ENCODE results near the gene ADAMTSL2. TPM values are rescaled to one million over a fixed set of nuclear protein-coding genes. Genes with fewer than 3 reads are reported as not detected.

ADAMTSL2 gene
- total and polyA plus RNA-seq, 4 experiments from 2014 or later = 0.07 to 0.17 (median 0.09) TPM; not detected in 1

- Mint-ChIP-seq H3K4me1 (no peaks in the 10 kb centered on the region), H3K27me3 (peaks cover 2 to 4% of the 10 kb centered on the region in 2 donors)
- no peak overlapping the region for H3K4me3 ChIP-seq (ENCODE audit: low read length in 2 of 2)
Measured at GRCh38 chr9:133546287-133546680, 11.8 kb downstream of the ADAMTSL2 start.

DNA sequence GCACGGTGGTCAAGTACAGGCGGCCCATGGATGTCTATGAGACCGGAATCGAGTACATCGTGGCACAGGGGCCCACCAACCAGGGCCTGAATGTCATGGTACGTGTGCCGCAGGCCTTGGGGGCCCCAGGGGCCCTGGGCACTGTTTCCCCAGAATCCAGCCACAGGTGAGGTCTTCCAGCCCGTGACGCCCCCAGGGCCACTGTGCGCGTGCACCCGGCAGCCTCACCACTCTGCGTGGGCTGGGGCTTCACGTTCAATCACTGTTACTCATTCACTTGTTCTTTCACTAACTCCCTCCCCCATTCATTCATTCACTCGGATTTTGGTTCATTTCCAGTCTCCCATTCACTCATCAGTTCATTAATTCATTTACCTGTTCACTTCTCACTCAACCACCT, 12.6 kb downstream of the ADAMTSL2 start:
- Histone ChIP-seq H3K36me3 (ENCODE audit: insufficient read depth, low read length) (no peaks in the 10 kb centered on the region), H3K4me3 (ENCODE audit: low read length in 2 of 2) (no peak overlapping the region), H3K27me3 (ENCODE audit: insufficient read depth, low read length) (no peaks in the 10 kb centered on the region), H3K4me1 (ENCODE audit: insufficient read depth, low read length) (no peaks in the 10 kb centered on the region), H3K9me3 (ENCODE audit: control insufficient read depth in 1 of 2, low read length in 2 of 2) (no peaks in the 10 kb centered on the region), H3K27ac (ENCODE audit: low read depth, low read length) (no peak overlapping the region)
- no peak overlapping the region for H3K4me3 Mint-ChIP-seq
- H3K4me1 Mint-ChIP-seq = no peaks in the 10 kb centered on the region
- ChIA-PET POLR2A (ENCODE audit: partially characterized antibody) (no interaction called here), CTCF (ENCODE audit: partially characterized antibody) (no interaction called here)
- intact Hi-C loops (cut with micrococcal nuclease) = no loop called here
- H3K36me3 Mint-ChIP-seq = no peaks in the 10 kb centered on the region
- H3K27me3 Mint-ChIP-seq = peaks cover 2 to 6% of the 10 kb centered on the region in 2 donors
- H3K9me3 Mint-ChIP-seq = no peaks in the 10 kb centered on the region
- no peak overlapping the region for H3K27ac Mint-ChIP-seq
- DNase-seq = no peak

More at GRCh38 chr9:133546287-133546680, 11.8 kb downstream of the ADAMTSL2 start:
- DNase-seq = no peak
- H3K27ac ChIP-seq (ENCODE audit: low read depth, low read length) = no peak overlapping the region
- no peaks in the 10 kb centered on the region for H3K4me1 ChIP-seq (ENCODE audit: insufficient read depth, low read length)
- no peaks in the 10 kb centered on the region for H3K36me3 ChIP-seq (ENCODE audit: insufficient read depth, low read length)
- Mint-ChIP-seq H3K27ac (no peak overlapping the region), H3K9me3 (no peaks in the 10 kb centered on the region), H3K36me3 (no peaks in the 10 kb centered on the region), H3K4me3 (no peak overlapping the region)
- intact Hi-C loops (cut with micrococcal nuclease) = no loop called here
- no peaks in the 10 kb centered on the region for H3K27me3 ChIP-seq (ENCODE audit: insufficient read depth, low read length)
- H3K9me3 ChIP-seq (ENCODE audit: control insufficient read depth in 1 of 2, low read length in 2 of 2) = no peaks in the 10 kb centered on the region
- ChIA-PET CTCF (ENCODE audit: partially characterized antibody) (interaction anchor here (1.0 kb wide), 1 partner anchor 9 kb away, joined by 3 read pairs; no protein-coding TSS in a partner anchor), POLR2A (ENCODE audit: partially characterized antibody) (no interaction called here)

GRCh38 chr9:133551446-133551845, 16.9 kb downstream of the ADAMTSL2 start:
- Mint-ChIP-seq H3K27me3 (peaks cover 8% of the 10 kb centered on the region in 2 donors), H3K27ac (no peak overlapping the region), H3K4me1 (no peaks in the 10 kb centered on the region), H3K4me3 (no peak overlapping the region), H3K36me3 (no peaks in the 10 kb centered on the region), H3K9me3 (no peaks in the 10 kb centered on the region)
- no peak for DNase-seq
- no peak overlapping the region for H3K27ac ChIP-seq (ENCODE audit: low read depth, low read length)
- no peak overlapping the region for H3K4me3 ChIP-seq (ENCODE audit: low read length in 2 of 2)
- ChIA-PET CTCF (ENCODE audit: partially characterized antibody) (interaction anchor here (0.6 kb wide), 1 partner anchor 28 kb away, joined by 3 read pairs; no protein-coding TSS in a partner anchor), POLR2A (ENCODE audit: partially characterized antibody) (no interaction called here)
- no peaks in the 10 kb centered on the region for H3K9me3 ChIP-seq (ENCODE audit: control insufficient read depth in 1 of 2, low read length in 2 of 2)
- no peaks in the 10 kb centered on the region for H3K4me1 ChIP-seq (ENCODE audit: insufficient read depth, low read length)
- no peaks in the 10 kb centered on the region for H3K36me3 ChIP-seq (ENCODE audit: insufficient read depth, low read length)
- no peaks in the 10 kb centered on the region for H3K27me3 ChIP-seq (ENCODE audit: insufficient read depth, low read length)
- intact Hi-C loops (cut with micrococcal nuclease) = no loop called here

DNA sequence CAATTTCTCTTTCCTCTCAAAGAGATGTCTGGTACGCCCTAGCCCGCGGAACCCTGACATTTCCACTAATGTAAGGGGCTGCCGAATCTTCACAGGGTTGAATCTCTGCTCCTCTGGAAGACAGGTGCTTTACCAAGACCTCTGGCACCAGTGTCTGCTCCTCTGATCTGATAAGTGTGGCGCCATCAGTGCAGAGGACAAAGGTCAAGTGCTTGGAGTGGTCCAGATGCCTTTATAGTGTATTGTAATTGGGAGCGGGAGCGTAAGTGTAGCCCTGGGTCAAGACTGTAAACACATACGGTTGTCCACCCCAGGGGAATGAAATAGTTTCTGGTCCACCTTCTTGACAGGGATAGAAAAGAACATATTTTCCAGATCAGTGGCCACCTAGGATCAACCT, 17.7 kb downstream of the ADAMTSL2 start:
- Mint-ChIP-seq H3K4me1 (no peaks in the 10 kb centered on the region), H3K27me3 (peaks cover 8% of the 10 kb centered on the region in 2 donors), H3K9me3 (no peaks in the 10 kb centered on the region), H3K4me3 (no peak overlapping the region), H3K27ac (no peak overlapping the region), H3K36me3 (no peaks in the 10 kb centered on the region)
- Histone ChIP-seq H3K36me3 (ENCODE audit: insufficient read depth, low read length) (no peaks in the 10 kb centered on the region), H3K9me3 (ENCODE audit: control insufficient read depth in 1 of 2, low read length in 2 of 2) (no peaks in the 10 kb centered on the region), H3K27ac (ENCODE audit: low read depth, low read length) (no peak overlapping the region), H3K27me3 (ENCODE audit: insufficient read depth, low read length) (no peaks in the 10 kb centered on the region), H3K4me1 (ENCODE audit: insufficient read depth, low read length) (no peaks in the 10 kb centered on the region), H3K4me3 (ENCODE audit: low read length in 2 of 2) (no peak overlapping the region)
- POLR2A ChIA-PET (ENCODE audit: partially characterized antibody) = no interaction called here
- CTCF ChIA-PET (ENCODE audit: partially characterized antibody) = no interaction called here
- intact Hi-C loops (cut with micrococcal nuclease) = no loop called here
- no peak for DNase-seq

- DNase-seq = no peak
- ChIA-PET POLR2A (ENCODE audit: partially characterized antibody) (no interaction called here), CTCF (ENCODE audit: partially characterized antibody) (no interaction called here)
Measured at GRCh38 chr9:133553123-133553522, 18.6 kb downstream of the ADAMTSL2 start.

DNA sequence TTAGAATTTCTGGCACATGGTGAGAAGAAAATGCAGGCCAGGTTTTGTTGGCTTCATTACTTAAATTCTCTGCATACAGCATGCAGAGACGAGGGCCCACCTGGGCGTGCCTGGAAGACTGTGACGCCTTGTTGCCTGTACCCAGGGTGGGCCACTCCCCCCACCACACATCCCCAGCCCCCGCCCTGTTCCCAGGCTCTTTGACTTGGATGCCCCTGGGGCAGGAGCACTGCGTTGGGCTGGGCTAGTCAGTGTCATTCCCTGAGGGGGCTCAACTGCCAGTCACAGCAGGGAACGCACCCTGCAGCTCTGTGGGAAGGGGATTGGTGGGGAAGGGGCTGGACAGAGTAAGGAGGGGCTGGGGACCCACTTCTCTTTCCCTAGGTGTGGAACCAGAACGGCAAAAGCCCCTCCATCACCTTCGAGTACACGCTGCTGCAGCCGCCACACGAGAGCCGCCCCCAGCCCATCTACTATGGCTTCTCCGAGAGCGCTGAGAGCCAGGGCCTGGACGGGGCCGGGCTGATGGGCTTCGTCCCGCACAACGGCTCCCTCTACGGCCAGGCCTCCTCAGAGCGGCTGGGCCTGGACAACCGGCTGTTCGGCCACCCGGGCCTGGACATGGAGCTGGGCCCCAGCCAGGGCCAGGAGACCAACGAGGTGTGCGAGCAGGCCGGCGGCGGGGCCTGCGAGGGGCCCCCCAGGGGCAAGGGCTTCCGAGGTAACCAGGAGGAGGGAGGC, 19.6 kb downstream of the ADAMTSL2 start:
- no peak for DNase-seq
- Mint-ChIP-seq H3K4me1 (peaks cover 0 to 4% (median 0%) of the 10 kb centered on the region in 4 donors), H3K27me3 (peaks cover 10 to 12% of the 10 kb centered on the region in 2 donors), H3K4me3 (no peak overlapping the region), H3K27ac (no peak overlapping the region), H3K36me3 (no peaks in the 10 kb centered on the region), H3K9me3 (no peaks in the 10 kb centered on the region)
- Histone ChIP-seq H3K4me3 (ENCODE audit: low read length in 2 of 2) (no peak overlapping the region), H3K27ac (ENCODE audit: low read depth, low read length) (no peak overlapping the region), H3K36me3 (ENCODE audit: insufficient read depth, low read length) (no peaks in the 10 kb centered on the region), H3K4me1 (ENCODE audit: insufficient read depth, low read length) (no peaks in the 10 kb centered on the region), H3K27me3 (ENCODE audit: insufficient read depth, low read length) (no peaks in the 10 kb centered on the region), H3K9me3 (ENCODE audit: control insufficient read depth in 1 of 2, low read length in 2 of 2) (no peaks in the 10 kb centered on the region)
- POLR2A ChIA-PET (ENCODE audit: partially characterized antibody) = no interaction called here
- CTCF ChIA-PET (ENCODE audit: partially characterized antibody) = no interaction called here
- intact Hi-C loops (cut with micrococcal nuclease) = no loop called here

More at GRCh38 chr9:133553123-133553522, 18.6 kb downstream of the ADAMTSL2 start:
- H3K36me3 ChIP-seq (ENCODE audit: insufficient read depth, low read length) = no peaks in the 10 kb centered on the region
- intact Hi-C loops (cut with micrococcal nuclease) = no loop called here
- H3K4me3 Mint-ChIP-seq = no peak overlapping the region
- no peaks in the 10 kb centered on the region for H3K9me3 Mint-ChIP-seq
- no peak overlapping the region for H3K27ac ChIP-seq (ENCODE audit: low read depth, low read length)
- no peaks in the 10 kb centered on the region for H3K9me3 ChIP-seq (ENCODE audit: control insufficient read depth in 1 of 2, low read length in 2 of 2)
- no peaks in the 10 kb centered on the region for H3K4me1 ChIP-seq (ENCODE audit: insufficient read depth, low read length)
- H3K4me3 ChIP-seq (ENCODE audit: low read length in 2 of 2) = no peak overlapping the region
- H3K4me1 Mint-ChIP-seq = peaks cover 0 to 3% (median 0%) of the 10 kb centered on the region in 4 donors
- H3K27me3 ChIP-seq (ENCODE audit: insufficient read depth, low read length) = no peaks in the 10 kb centered on the region
- no peaks in the 10 kb centered on the region for H3K36me3 Mint-ChIP-seq
- no peak overlapping the region for H3K27ac Mint-ChIP-seq
- peaks cover 7 to 8% of the 10 kb centered on the region in 2 donors for H3K27me3 Mint-ChIP-seq

DNA sequence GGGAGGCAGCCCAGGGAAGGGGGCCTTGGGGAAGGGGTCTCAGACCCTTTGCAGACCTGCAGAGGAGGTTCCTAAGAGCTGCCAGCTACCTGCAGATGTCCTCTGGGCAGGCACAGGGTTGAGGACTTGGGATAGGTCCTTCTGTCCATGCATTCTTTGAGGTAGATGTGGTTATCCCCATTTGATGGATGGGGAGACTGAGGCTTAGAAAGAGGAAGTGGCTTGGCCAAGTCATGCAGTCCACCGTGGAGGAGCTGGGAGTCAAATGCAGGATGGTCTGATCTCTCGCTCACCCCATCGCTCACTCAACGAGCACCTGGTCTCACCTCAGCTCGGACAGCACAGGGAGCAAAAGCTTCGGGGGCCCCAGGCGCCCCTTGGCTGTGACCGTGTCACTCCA, 20.2 kb downstream of the ADAMTSL2 start:
- ChIA-PET POLR2A (ENCODE audit: partially characterized antibody) (no interaction called here), CTCF (ENCODE audit: partially characterized antibody) (interaction anchor here (0.6 kb wide), 1 partner anchor 9 kb away, joined by 3 read pairs; no protein-coding TSS in a partner anchor)
- Mint-ChIP-seq H3K9me3 (no peaks in the 10 kb centered on the region), H3K36me3 (no peaks in the 10 kb centered on the region), H3K4me3 (no peak overlapping the region), H3K27me3 (peaks cover 10 to 12% of the 10 kb centered on the region in 2 donors), H3K27ac (no peak overlapping the region), H3K4me1 (peaks cover 0 to 4% (median 0%) of the 10 kb centered on the region in 4 donors)
- intact Hi-C loops (cut with micrococcal nuclease) = no loop called here
- no peaks in the 10 kb centered on the region for H3K36me3 ChIP-seq (ENCODE audit: insufficient read depth, low read length)
- no peaks in the 10 kb centered on the region for H3K27me3 ChIP-seq (ENCODE audit: insufficient read depth, low read length)
- no peak overlapping the region for H3K4me3 ChIP-seq (ENCODE audit: low read length in 2 of 2)
- no peak overlapping the region for H3K27ac ChIP-seq (ENCODE audit: low read depth, low read length)
- H3K4me1 ChIP-seq (ENCODE audit: insufficient read depth, low read length) = no peaks in the 10 kb centered on the region
- H3K9me3 ChIP-seq (ENCODE audit: control insufficient read depth in 1 of 2, low read length in 2 of 2) = no peaks in the 10 kb centered on the region
- DNase-seq = no peak

Measured in CD4-positive, alpha-beta memory T cell (primary cell).